DND-41 (cell line): ENCODE results near the gene ZNF512B.

Experiments used
- ATAC-seq: fragments of 200-7000 bp; cut with Tn5 transposase; 3 replicates; pipeline ENCODE4 v1.9.1; 2021; ENCODE audit warnings: low read depth; ENCODE audit not compliant: insufficient read depth
- DNase-seq: peaks from one replicate; pipeline ENCODE4 v3.0.0-alpha.2; 2020
- H2AFZ ChIP-seq: 2 replicates; pipeline ENCODE4 v1.6.0; 2012; ENCODE audit warnings: low read depth, low read length
- H3K27ac ChIP-seq: 2 replicates; pipeline ENCODE4 v1.5.1; 2012; ENCODE audit warnings: low read length, inconsistent platforms
- H3K27me3 ChIP-seq: fragments of 200-600 bp; sonication (generic); 2 replicates; pipeline ENCODE4 v1.6.0; 2012; ENCODE audit warnings: low read length, mild to moderate bottlenecking, inconsistent platforms; ENCODE audit not compliant: insufficient read depth, poor library complexity
- H3K36me3 ChIP-seq: 2 replicates; pipeline ENCODE4 v1.5.1; 2012; ENCODE audit warnings: low read length, inconsistent platforms; ENCODE audit not compliant: insufficient read depth
- H3K4me1 ChIP-seq: 2 replicates; pipeline ENCODE4 v1.5.1; 2012; ENCODE audit warnings: mild to moderate bottlenecking, low read length; ENCODE audit not compliant: insufficient read depth
- H3K4me2 ChIP-seq: 2 replicates; pipeline ENCODE4 v1.6.0; 2012; ENCODE audit warnings: mild to moderate bottlenecking, moderate library complexity, low read length, inconsistent platforms; ENCODE audit not compliant: insufficient read depth
- H3K4me3 ChIP-seq, 2 experiments: fragments of 200-600 bp in 1 of 2; shearing (Covaris generic) in 1 of 2; 2 replicates each; pipeline ENCODE4 v1.5.1; 2012 to 2016; ENCODE audit warnings: inconsistent platforms in 2 of 2, low read length in 2 of 2, mild to moderate bottlenecking in 2 of 2, low read depth in 1 of 2, moderate library complexity in 1 of 2
- H3K79me2 ChIP-seq: 2 replicates; pipeline ENCODE4 v1.6.0; 2012; ENCODE audit warnings: low read length, inconsistent platforms; ENCODE audit not compliant: insufficient read depth
- H3K9ac ChIP-seq: 2 replicates; pipeline ENCODE4 v1.6.0; 2012; ENCODE audit warnings: low read depth, mild to moderate bottlenecking, inconsistent platforms, low read length, moderate library complexity
- H3K9me3 ChIP-seq: 2 replicates; pipeline ENCODE4 v1.5.1; 2012; ENCODE audit warnings: low read length, moderate library complexity, mild to moderate bottlenecking, inconsistent platforms; ENCODE audit not compliant: insufficient read depth, severe bottlenecking
- H4K20me1 ChIP-seq: 2 replicates; pipeline ENCODE4 v1.6.0; 2012; ENCODE audit warnings: low read length; ENCODE audit not compliant: insufficient read depth
- CTCF ChIP-seq: IDR thresholded peaks from 2 replicates; pipeline ENCODE4 v1.5.1; 2012; ENCODE audit warnings: borderline replicate concordance, low read length, moderate library complexity, mild to moderate bottlenecking; ENCODE audit not compliant: poor library complexity, severe bottlenecking; ENCODE audit errors: extremely low read depth
- EZH2 ChIP-seq: IDR thresholded peaks from 3 replicates; pipeline ENCODE4 v1.6.1; 2012; ENCODE audit warnings: borderline replicate concordance, low read depth, mild to moderate bottlenecking, moderate library complexity, low read length, inconsistent platforms; ENCODE audit not compliant: severe bottlenecking

Gene ZNF512B

GRCh38 chr20:64006902-64007301, 37.2 kb upstream of the ZNF512B start:
- Histone ChIP-seq H2AFZ (no peak overlapping the region), H3K36me3 (peaks cover 88% of the 10 kb centered on the region), H3K27me3 (no peaks in the 10 kb centered on the region), H3K27ac (no peak overlapping the region), H3K9ac (no peak overlapping the region), H3K79me2 (peaks cover 48% of the 10 kb centered on the region), H3K4me3 (no peak overlapping the region), H3K4me2 (no peak overlapping the region), H3K4me1 (no peaks in the 10 kb centered on the region), H4K20me1 (peaks cover 44% of the 10 kb centered on the region), H3K9me3 (no peaks in the 10 kb centered on the region)
- no peak for DNase-seq
- TF ChIP-seq CTCF (no peak), EZH2 (no peak)
- ATAC-seq, result no peak

GRCh38 chr20:64006490-64006889, 36.8 kb upstream of the ZNF512B start:
- Histone ChIP-seq H3K36me3 (peaks cover 89% of the 10 kb centered on the region), H3K9me3 (no peaks in the 10 kb centered on the region), H3K4me2 (no peak overlapping the region), H3K27ac (no peak overlapping the region), H3K9ac (no peak overlapping the region), H3K4me1 (no peaks in the 10 kb centered on the region), H3K79me2 (peaks cover 48% of the 10 kb centered on the region), H2AFZ (no peak overlapping the region), H4K20me1 (peaks cover 46% of the 10 kb centered on the region), H3K27me3 (no peaks in the 10 kb centered on the region), H3K4me3 (no peak overlapping the region)
- no peak for DNase-seq
- ATAC-seq, result no peak
- no peak for TF ChIP-seq CTCF
- no peak for TF ChIP-seq EZH2

GRCh38 chr20:64005394-64005793, 35.7 kb upstream of the ZNF512B start:
- Histone ChIP-seq H4K20me1 (peaks cover 42% of the 10 kb centered on the region), H3K9ac (no peak overlapping the region), H3K27ac (no peak overlapping the region), H3K27me3 (no peaks in the 10 kb centered on the region), H3K79me2 (peaks cover 50% of the 10 kb centered on the region), H3K36me3 (peaks cover 89% of the 10 kb centered on the region), H3K4me2 (no peak overlapping the region), H3K4me1 (no peaks in the 10 kb centered on the region), H2AFZ (no peak overlapping the region), H3K9me3 (no peaks in the 10 kb centered on the region), H3K4me3 (no peak overlapping the region)
- ATAC-seq (no peak), DNase-seq (no peak)
- TF ChIP-seq CTCF (no peak), EZH2 (no peak)

GRCh38 chr20:64003960-64004725, 34.4 kb upstream of the ZNF512B start:
- H4K20me1 ChIP-seq, result peaks cover 39% of the 10 kb centered on the region
- ATAC-seq (no peak), DNase-seq (no peak)
- H3K4me1 ChIP-seq, result no peaks in the 10 kb centered on the region
- no peak overlapping the region for H3K4me3 ChIP-seq
- H3K27me3 ChIP-seq, result no peaks in the 10 kb centered on the region
- H2AFZ ChIP-seq, result no peak overlapping the region
- H3K9me3 ChIP-seq, result no peaks in the 10 kb centered on the region
- H3K4me2 ChIP-seq, result no peak overlapping the region
- H3K79me2 ChIP-seq, result peaks cover 45% of the 10 kb centered on the region
- peaks cover 89% of the 10 kb centered on the region for H3K36me3 ChIP-seq
- no peak for TF ChIP-seq EZH2
- no peak overlapping the region for H3K9ac ChIP-seq
- H3K27ac ChIP-seq, result no peak overlapping the region
